Heart left ventricle (tissue), 16 donors: Measurements from ENCODE around the gene MUC4. TPM values are rescaled to one million over a fixed set of nuclear protein-coding genes. Genes with fewer than 3 reads are reported as not detected.

Source experiments
- ATAC-seq, 4 donors: fragments of 200-7000 bp; cut with Tn5 transposase; one replicate each; pipeline ENCODE4 v1.9.1; 2020 to 2022; ENCODE audit warnings: moderate library complexity in 4 of 4, mild to moderate bottlenecking in 3 of 4, moderate number of reproducible peaks in 1 of 4
- DNase-seq, 5 donors: peaks; one replicate each; pipeline ENCODE4 v3.0.0-alpha.2; 2020
- H3K27ac ChIP-seq, 12 donors: fragments of 200-600 bp; sonication (generic) in 4 of 12; one replicate each; pipeline versions ENCODE4 v1.5.0 to v1.8.0; 2016 to 2022; ENCODE audit warnings: mild to moderate bottlenecking in 2 of 12
- H3K27me3 ChIP-seq, 9 donors: fragments of 200-600 bp; sonication (generic) in 2 of 9; one replicate each; pipeline versions ENCODE4 v1.5.1 to v1.8.0; 2016 to 2022; ENCODE audit warnings: mild to moderate bottlenecking in 3 of 9
- H3K36me3 ChIP-seq, 9 donors: fragments of 200-600 bp; sonication (generic) in 2 of 9; one replicate each; pipeline versions ENCODE4 v1.5.0 to v1.8.0; 2018 to 2022; ENCODE audit warnings: mild to moderate bottlenecking in 2 of 9
- H3K4me1 ChIP-seq, 12 donors: fragments of 200-600 bp; sonication (generic) in 4 of 12; one replicate each; pipeline versions ENCODE4 v1.5.0 to v1.8.0; 2016 to 2022; ENCODE audit warnings: mild to moderate bottlenecking in 3 of 12
- H3K4me3 ChIP-seq, 12 donors: fragments of 200-600 bp; sonication (generic) in 4 of 12; one replicate each; pipeline versions ENCODE4 v1.5.0 to v1.8.0; 2017 to 2022; ENCODE audit warnings: mild to moderate bottlenecking in 9 of 12, moderate library complexity in 4 of 12
- H3K9me3 ChIP-seq, 12 donors: fragments of 200-600 bp; sonication (generic) in 4 of 12; one replicate each; pipeline versions ENCODE4 v1.5.0 to v1.8.0; 2016 to 2022; ENCODE audit warnings: mild to moderate bottlenecking in 1 of 12
- CTCF ChIP-seq, 12 donors: fragments of 200-600 bp; sonication (generic) in 4 of 12; IDR thresholded peaks; one replicate each; pipeline versions ENCODE4 v1.5.0 to v1.8.0; 2018 to 2022; ENCODE audit warnings: antibody characterized with exemption in 12 of 12, mild to moderate bottlenecking in 5 of 12
- POLR2A ChIP-seq, 2 donors: fragments of 450-650 bp; IDR thresholded peaks; one replicate each; pipeline ENCODE4 v1.6.1; 2017; ENCODE audit warnings: antibody characterized with exemption in 2 of 2, mild to moderate bottlenecking in 2 of 2, moderate library complexity in 2 of 2
- WGBS, 4 donors: extraction: QIAGEN DNeasy Blood & Tissue Kit in 2 of 4; methylation state at CpG; one replicate each; pipeline versions ENCODE4 v1.1.5 to v1.1.7; 2013 to 2018; 5-methylcytosine and 5-hydroxymethylcytosine counted together
- intact Hi-C, 10 donors: fragments of 100-400 bp; cut with DNase I; formaldehyde crosslinking; loops; one replicate each; pipeline versions ENCODE4 v1.11.1 to v1.14.2; 2022
- polyA plus RNA-seq, 2 donors: library from polyadenylated mRNA; stranded (reverse); fragments of 200-250 nt; gene quantifications; one replicate each; pipeline ENCODE4 v1.2.3, GENCODE V29; 2013
- total RNA-seq, 9 donors: library from RNA; depleted of rRNA in 2 of 9; stranded (reverse); fragments of >200 nt in 2 of 9; fragmentation: NEBNext Ultra II Directional in 3 of 9; extraction: Animal tissue kit (Norgen Biotek cat#: 25700) in 3 of 9; gene quantifications; one replicate each; pipeline versions ENCODE4 v1.1.0 to v1.2.4, GENCODE V29; 2016 to 2023
- donor health status: ischemic (EF 13 %, LVEDD 7.1; RV severe dilation, severe dysfunction).
- donor health status: healthy with polysubstance abuse.
- donor health status: DM: no; HTN: yes; CAD: no.
- donor health status: DM: no; HTN: no; CAD: no.
- donor health status: ischemic (EF 25% LVEDD 6.9; RV normal size, moderate dysfunction).
- donor health status: ischemic (EF 25% LVEDD 5.7; RV mildly dilated, moderate dysfunction).
- donor health status: healthy.
- donor health status: DM: yes; HTN: yes; CAD: no.
- donor health status: ischemic (EF 35%, LVEDD 5.7; RV mildly dilated, moderate dysfunction).
- donor health status: nonischemic (EF 11% LVEDD 7.7; RV severe dilation, severe dysfunction).
- donor health status: DM: yes; HTN: yes; CAD: no.
- donor health status: PGD.
- donor health status: ischemic (EF 29% LVEDD 5.4; RV normal size, mild dysfunction).
- donor health status: nonischemic (EF 23%, LVEDD 6.1; RV moderate dilation, normal function).

MUC4 gene
- total and polyA plus RNA-seq, 11 donors, result 0.02 to 0.17 (median 0.03) TPM; not detected in 8

GRCh38 chr3:195704433-195704999, 107.2 kb downstream of the MUC4 start:
- no peak overlapping the region for H3K27ac ChIP-seq
- no peaks in the 10 kb centered on the region for H3K27me3 ChIP-seq
- WGBS, 4 donors, result 61 to 83% (median 69%) methylated on average over 9 of the region's 9 CpGs
- no peaks in the 10 kb centered on the region for H3K4me1 ChIP-seq
- H3K9me3 ChIP-seq, result no peaks in the 10 kb centered on the region
- no peak for ATAC-seq
- intact Hi-C loops, result no loop called here
- peaks cover 0 to 25% (median 16%) of the 10 kb centered on the region in 9 donors for H3K36me3 ChIP-seq
- H3K4me3 ChIP-seq, result no peak overlapping the region
- DNase-seq, result no peak
- no peak for TF ChIP-seq CTCF (IDR thresholded peaks at IDR 0.05)
- no peak for TF ChIP-seq POLR2A (IDR thresholded peaks at IDR 0.05)

GRCh38 chr3:195703776-195704175, 108.0 kb downstream of the MUC4 start:
- intact Hi-C loops, result no loop called here
- no peak for DNase-seq
- peaks cover 0 to 1% (median 0%) of the 10 kb centered on the region in 12 donors for H3K4me1 ChIP-seq
- H3K27ac ChIP-seq, result no peak overlapping the region
- peaks cover 0 to 24% (median 8%) of the 10 kb centered on the region in 9 donors for H3K36me3 ChIP-seq
- no peaks in the 10 kb centered on the region for H3K9me3 ChIP-seq
- H3K4me3 ChIP-seq, result no peak overlapping the region
- no peak for ATAC-seq
- WGBS, 4 donors, result 85 to 95% (median 88%) methylated on average over 5 of the region's 5 CpGs
- H3K27me3 ChIP-seq, result no peaks in the 10 kb centered on the region
- no peak for TF ChIP-seq POLR2A (IDR thresholded peaks at IDR 0.05)
- TF ChIP-seq CTCF (IDR thresholded peaks at IDR 0.05), result no peak

- peak in 1 of 5 donors; percentile 29 for DNase-seq
Observed at GRCh38 chr3:195701042-195701915, 110.5 kb downstream of the MUC4 start.

More at GRCh38 chr3:195701042-195701915, 110.5 kb downstream of the MUC4 start:
- Histone ChIP-seq H3K4me1 (peaks cover 0 to 13% (median 0%) of the 10 kb centered on the region in 12 donors), H3K9me3 (no peaks in the 10 kb centered on the region), H3K4me3 (no peak overlapping the region), H3K27ac (no peak overlapping the region), H3K36me3 (peaks cover 0 to 41% (median 8%) of the 10 kb centered on the region in 9 donors), H3K27me3 (no peaks in the 10 kb centered on the region)
- ATAC-seq, result peak in 1 of 4 donors; percentile 5
- intact Hi-C loops, result no loop called here
- 69 to 84% (median 72%) methylated on average over 9 of the region's 9 CpGs for WGBS, 4 donors
- TF ChIP-seq POLR2A (IDR thresholded peaks at IDR 0.05) (no peak), CTCF (IDR thresholded peaks at IDR 0.05) (no peak)
